ENCODE results near the gene AMIGO3.

DNA sequence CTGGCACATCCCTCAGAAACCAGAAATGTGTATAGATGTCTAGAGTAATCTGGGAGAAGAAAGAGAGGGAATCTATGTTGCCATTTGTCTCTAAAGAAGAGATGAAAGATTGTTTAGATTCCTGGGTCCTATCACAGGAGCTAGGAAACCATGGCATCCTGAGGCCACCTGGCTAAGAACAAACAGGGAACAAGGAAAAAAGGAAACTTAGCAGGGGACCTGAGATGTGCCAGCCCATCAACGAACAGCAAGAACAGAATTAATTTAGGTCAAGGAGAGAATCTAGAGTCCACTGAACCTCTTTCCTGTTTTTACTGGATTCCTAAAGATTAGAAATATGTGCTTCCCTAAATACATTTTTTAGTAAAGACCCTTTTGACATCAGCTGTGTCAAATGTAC lies 36.6 kb upstream of the AMIGO3 start:
- TF ChIP-seq CEBPB (IDR thresholded peaks at IDR 0.05; ENCODE audit: low read depth, low read length) (no peak), RXRA (IDR thresholded peaks at IDR 0.05; ENCODE audit: insufficient read depth, low read depth, low read length) (no peak), RAD21 (IDR thresholded peaks at IDR 0.05 in 1 of 2, conservative IDR thresholded peaks at IDR 0.05 in 1 of 2; ENCODE audit: low read depth in 2 of 2, low read length in 2 of 2) (no peak), POLR2A (IDR thresholded peaks at IDR 0.05; ENCODE audit: control extremely low read depth in 1 of 2, low read depth in 2 of 2, low read length in 2 of 2) (no peak), TEAD4 (IDR thresholded peaks at IDR 0.05; ENCODE audit: low read depth, low read length) (no peak), EP300 (IDR thresholded peaks at IDR 0.05; ENCODE audit: borderline replicate concordance in 1 of 2, low read depth in 2 of 2, low read length in 2 of 2) (no peak), JUND (IDR thresholded peaks at IDR 0.05; ENCODE audit: low read length) (no peak), POLR2AphosphoS5 (IDR thresholded peaks at IDR 0.05; ENCODE audit: low read depth, low read length) (no peak)
- TF ChIP-seq, protein P1, sequence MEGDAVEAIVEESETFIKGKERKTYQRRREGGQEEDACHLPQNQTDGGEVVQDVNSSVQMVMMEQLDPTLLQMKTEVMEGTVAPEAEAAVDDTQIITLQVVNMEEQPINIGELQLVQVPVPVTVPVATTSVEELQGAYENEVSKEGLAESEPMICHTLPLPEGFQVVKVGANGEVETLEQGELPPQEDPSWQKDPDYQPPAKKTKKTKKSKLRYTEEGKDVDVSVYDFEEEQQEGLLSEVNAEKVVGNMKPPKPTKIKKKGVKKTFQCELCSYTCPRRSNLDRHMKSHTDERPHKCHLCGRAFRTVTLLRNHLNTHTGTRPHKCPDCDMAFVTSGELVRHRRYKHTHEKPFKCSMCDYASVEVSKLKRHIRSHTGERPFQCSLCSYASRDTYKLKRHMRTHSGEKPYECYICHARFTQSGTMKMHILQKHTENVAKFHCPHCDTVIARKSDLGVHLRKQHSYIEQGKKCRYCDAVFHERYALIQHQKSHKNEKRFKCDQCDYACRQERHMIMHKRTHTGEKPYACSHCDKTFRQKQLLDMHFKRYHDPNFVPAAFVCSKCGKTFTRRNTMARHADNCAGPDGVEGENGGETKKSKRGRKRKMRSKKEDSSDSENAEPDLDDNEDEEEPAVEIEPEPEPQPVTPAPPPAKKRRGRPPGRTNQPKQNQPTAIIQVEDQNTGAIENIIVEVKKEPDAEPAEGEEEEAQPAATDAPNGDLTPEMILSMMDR (IDR thresholded peaks at IDR 0.05; ENCODE audit: control extremely low read depth in 1 of 3, insufficient read depth in 1 of 3, low read depth in 1 of 3, low read length in 3 of 3) = no peak
- TF ChIP-seq, protein P2, sequence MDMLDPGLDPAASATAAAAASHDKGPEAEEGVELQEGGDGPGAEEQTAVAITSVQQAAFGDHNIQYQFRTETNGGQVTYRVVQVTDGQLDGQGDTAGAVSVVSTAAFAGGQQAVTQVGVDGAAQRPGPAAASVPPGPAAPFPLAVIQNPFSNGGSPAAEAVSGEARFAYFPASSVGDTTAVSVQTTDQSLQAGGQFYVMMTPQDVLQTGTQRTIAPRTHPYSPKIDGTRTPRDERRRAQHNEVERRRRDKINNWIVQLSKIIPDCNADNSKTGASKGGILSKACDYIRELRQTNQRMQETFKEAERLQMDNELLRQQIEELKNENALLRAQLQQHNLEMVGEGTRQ (IDR thresholded peaks at IDR 0.05; ENCODE audit: low read length) = no peak
